CD4-positive, alpha-beta T cell (primary cell): ENCODE results near the gene IL17RA. TPM values are rescaled to one million over a fixed set of nuclear protein-coding genes. Genes with fewer than 3 reads are reported as not detected.

Source experiments
- ATAC-seq: fragments of 200-7000 bp; cut with Tn5 transposase; one replicate; pipeline ENCODE4 v1.10.0; 2022; ENCODE audit warnings: mild to moderate bottlenecking; ENCODE audit not compliant: poor library complexity
- CTCF ChIA-PET: fragments of 350-600 bp; sonication (Branson Sonifier 250); formaldehyde crosslinking; loops from one replicate; lab custom pipeline; 2021; ENCODE audit warnings: antibody characterized with exemption, inconsistent platforms; lab: Charles Lee
- POLR2A ChIA-PET: fragments of 350-600 bp; sonication (Branson Sonifier 250); formaldehyde crosslinking; loops from one replicate; lab custom pipeline; 2021; ENCODE audit warnings: antibody characterized with exemption, inconsistent platforms; lab: Charles Lee
- DNase-seq, 14 experiments: peaks; one replicate each; pipeline ENCODE4 v3.0.0-alpha.2; 2013 to 2020; ENCODE audit warnings: mixed read lengths in 2 of 14
- H3K27ac ChIP-seq, 2 donors: one replicate each; pipeline versions ENCODE4 v1.5.1 to v1.7.0; 2013; ENCODE audit warnings: low read length in 2 of 2, low read depth in 1 of 2, mild to moderate bottlenecking in 1 of 2
- H3K27me3 ChIP-seq, 2 experiments: 1 replicate in 1 of 2; 2 replicates in 1 of 2; pipeline versions ENCODE4 v1.6.1 to v1.7.0; 2013; ENCODE audit warnings: low read length in 2 of 2, control low read depth in 1 of 2, mild to moderate bottlenecking in 1 of 2, moderate library complexity in 1 of 2; ENCODE audit not compliant: insufficient read depth in 2 of 2, control insufficient read depth in 1 of 2
- H3K36me3 ChIP-seq: one replicate; pipeline ENCODE4 v1.6.1; 2013; ENCODE audit warnings: low read length, control low read depth; ENCODE audit not compliant: insufficient read depth
- H3K4me1 ChIP-seq: one replicate; pipeline ENCODE4 v1.6.1; 2013; ENCODE audit warnings: low read length, control low read depth; ENCODE audit not compliant: insufficient read depth
- H3K4me3 ChIP-seq: one replicate; pipeline ENCODE4 v1.5.1; 2013; ENCODE audit warnings: mild to moderate bottlenecking, low read length, moderate library complexity
- H3K9me3 ChIP-seq, 2 experiments: 1 replicate in 1 of 2; 2 replicates in 1 of 2; pipeline versions ENCODE4 v1.6.1 to v1.7.0; 2013; ENCODE audit warnings: low read length in 2 of 2, mild to moderate bottlenecking in 2 of 2, control low read depth in 1 of 2, moderate library complexity in 1 of 2; ENCODE audit not compliant: control insufficient read depth in 1 of 2, insufficient read depth in 1 of 2
- H3K27ac Mint-ChIP-seq: one replicate; pipeline ENCODE4 v1.8.0; 2020; ENCODE audit warnings: mixed read lengths
- H3K27me3 Mint-ChIP-seq: one replicate; pipeline ENCODE4 v1.8.0; 2021; ENCODE audit warnings: mixed read lengths
- H3K36me3 Mint-ChIP-seq: one replicate; pipeline ENCODE4 v1.8.0; 2021; ENCODE audit warnings: low read depth, mixed read lengths
- H3K4me1 Mint-ChIP-seq: one replicate; pipeline ENCODE4 v1.8.0; 2021; ENCODE audit warnings: low read depth, mixed read lengths
- H3K4me3 Mint-ChIP-seq: one replicate; pipeline ENCODE4 v1.8.0; 2020; ENCODE audit warnings: mild to moderate bottlenecking, mixed read lengths
- H3K9me3 Mint-ChIP-seq: one replicate; pipeline ENCODE4 v1.8.0; 2020; ENCODE audit warnings: mixed read lengths
- intact Hi-C, 2 experiments: fragments of 100-400 bp; cut with DNase I in 1 of 2; cut with micrococcal nuclease in 1 of 2; formaldehyde crosslinking; loops; one replicate each; pipeline versions ENCODE4 v1.15.1 to v1.9.0; 2023 to 2025; cut with DNase I, micrococcal nuclease
- total RNA-seq, 174 experiments: library from RNA in 2 of 174; stranded (reverse) in 2 of 174; gene quantifications; one replicate each; pipeline ENCODE4 v1.2.3 and lab custom pipeline; 2021 to 2026
- TF ChIP-seq, protein P1 (sequence below): fragments of 200-600 bp; IDR thresholded peaks from one replicate; pipeline ENCODE4 v1.8.0; 2022; ENCODE audit warnings: antibody characterized with exemption, mild to moderate bottlenecking

The IL17RA gene
- total RNA-seq, 2 experiments from 2014 or later: 23.2 to 24.3 TPM

DNA sequence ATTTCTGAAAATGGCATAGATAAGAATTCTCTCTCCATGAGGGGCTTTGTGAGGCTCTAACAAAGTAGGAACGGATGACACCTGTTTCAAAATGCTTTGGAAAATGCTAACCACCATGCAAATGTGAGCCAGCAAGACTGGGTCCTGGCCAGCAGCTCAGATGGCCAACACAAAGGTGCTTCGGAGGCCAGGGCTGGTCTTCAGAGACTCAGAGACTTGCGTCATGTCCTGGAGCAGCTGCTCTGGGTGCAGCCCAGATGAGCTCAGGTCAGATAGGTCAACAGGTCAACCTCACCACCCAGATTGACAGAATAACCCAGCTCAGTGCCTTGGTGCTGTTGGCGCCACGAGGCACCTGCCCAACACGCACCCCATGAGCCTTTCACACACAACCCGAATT lies 48.3 kb downstream of the IL17RA start:
- ChIA-PET POLR2A (no interaction called here), CTCF (no interaction called here)
- no peaks in the 10 kb centered on the region for H3K9me3 ChIP-seq
- ATAC-seq: no peak
- Mint-ChIP-seq H3K9me3 (no peaks in the 10 kb centered on the region), H3K27ac (no peak overlapping the region), H3K36me3 (peaks cover 17% of the 10 kb centered on the region), H3K27me3 (no peaks in the 10 kb centered on the region), H3K4me3 (no peak overlapping the region), H3K4me1 (no peaks in the 10 kb centered on the region)
- H3K27ac ChIP-seq: no peak overlapping the region
- no peaks in the 10 kb centered on the region for H3K4me1 ChIP-seq
- no peaks in the 10 kb centered on the region for H3K27me3 ChIP-seq
- intact Hi-C loops: no loop called here
- H3K36me3 ChIP-seq: peaks cover 8% of the 10 kb centered on the region
- H3K4me3 ChIP-seq: no peak overlapping the region
- DNase-seq: no peak
- TF ChIP-seq, protein P1, sequence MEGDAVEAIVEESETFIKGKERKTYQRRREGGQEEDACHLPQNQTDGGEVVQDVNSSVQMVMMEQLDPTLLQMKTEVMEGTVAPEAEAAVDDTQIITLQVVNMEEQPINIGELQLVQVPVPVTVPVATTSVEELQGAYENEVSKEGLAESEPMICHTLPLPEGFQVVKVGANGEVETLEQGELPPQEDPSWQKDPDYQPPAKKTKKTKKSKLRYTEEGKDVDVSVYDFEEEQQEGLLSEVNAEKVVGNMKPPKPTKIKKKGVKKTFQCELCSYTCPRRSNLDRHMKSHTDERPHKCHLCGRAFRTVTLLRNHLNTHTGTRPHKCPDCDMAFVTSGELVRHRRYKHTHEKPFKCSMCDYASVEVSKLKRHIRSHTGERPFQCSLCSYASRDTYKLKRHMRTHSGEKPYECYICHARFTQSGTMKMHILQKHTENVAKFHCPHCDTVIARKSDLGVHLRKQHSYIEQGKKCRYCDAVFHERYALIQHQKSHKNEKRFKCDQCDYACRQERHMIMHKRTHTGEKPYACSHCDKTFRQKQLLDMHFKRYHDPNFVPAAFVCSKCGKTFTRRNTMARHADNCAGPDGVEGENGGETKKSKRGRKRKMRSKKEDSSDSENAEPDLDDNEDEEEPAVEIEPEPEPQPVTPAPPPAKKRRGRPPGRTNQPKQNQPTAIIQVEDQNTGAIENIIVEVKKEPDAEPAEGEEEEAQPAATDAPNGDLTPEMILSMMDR: no peak

DNA sequence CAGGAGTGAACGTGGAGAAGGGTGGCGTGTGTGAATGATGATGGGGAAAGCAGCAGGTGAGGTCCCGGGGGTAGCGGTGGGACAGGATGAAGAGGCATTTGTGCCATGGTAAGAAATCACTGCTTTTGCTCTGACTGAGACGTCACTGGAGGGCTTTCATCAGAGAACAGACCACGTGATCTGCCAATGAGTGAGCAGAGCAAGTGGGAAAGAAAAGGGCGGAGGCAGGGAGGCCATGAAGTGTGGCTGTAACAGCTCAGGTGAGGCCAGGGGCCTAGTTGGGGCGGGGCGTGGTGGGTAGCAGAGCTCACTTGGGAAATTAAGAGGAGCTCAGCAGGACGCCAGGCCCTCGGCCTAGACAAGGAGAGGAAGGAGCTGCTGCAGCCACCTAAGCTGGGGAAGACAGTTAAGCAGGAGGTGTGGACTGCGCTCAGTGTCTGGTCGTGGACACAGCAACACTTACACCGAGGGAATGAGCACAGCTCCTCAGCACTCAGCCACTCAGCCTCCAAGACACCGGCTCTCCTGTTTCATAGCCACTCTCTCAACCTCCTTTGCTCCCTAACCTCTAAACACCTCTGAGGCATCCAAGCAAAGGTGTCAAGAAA lies 50.5 kb downstream of the IL17RA start:
- ChIA-PET POLR2A (interaction anchor here (0.6 kb wide), 1 partner anchor 101 kb away, joined by 3 read pairs; no protein-coding TSS in a partner anchor), CTCF (no interaction called here)
- Mint-ChIP-seq H3K4me3 (no peak overlapping the region), H3K4me1 (no peaks in the 10 kb centered on the region), H3K27ac (no peak overlapping the region), H3K9me3 (no peaks in the 10 kb centered on the region), H3K27me3 (no peaks in the 10 kb centered on the region), H3K36me3 (peaks cover 34% of the 10 kb centered on the region)
- TF ChIP-seq, protein P1: no peak
- intact Hi-C loops: no loop called here
- Histone ChIP-seq H3K4me1 (no peaks in the 10 kb centered on the region), H3K27ac (no peak overlapping the region), H3K9me3 (no peaks in the 10 kb centered on the region), H3K27me3 (no peaks in the 10 kb centered on the region), H3K36me3 (peaks cover 15% of the 10 kb centered on the region), H3K4me3 (no peak overlapping the region)
- ATAC-seq: no peak
- DNase-seq: no peak

DNA sequence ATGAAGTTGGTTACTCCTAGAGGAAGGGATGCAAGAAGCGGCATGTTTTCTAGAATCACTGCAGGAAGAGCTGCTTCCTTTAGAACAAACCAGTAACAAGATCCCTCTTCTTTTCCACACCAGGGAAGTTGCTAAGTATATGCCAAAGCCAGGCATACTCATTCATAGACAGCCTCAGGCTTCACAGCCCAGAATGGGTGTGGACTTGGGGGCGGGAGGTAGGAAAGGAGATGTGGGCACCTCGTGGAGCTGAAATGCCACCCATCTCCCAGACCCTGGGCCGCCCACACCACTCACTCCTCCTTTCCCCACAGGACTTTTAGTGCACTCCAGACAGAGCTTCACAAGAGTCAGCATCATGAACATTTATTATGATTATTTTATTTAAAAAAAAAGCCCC lies 52.4 kb downstream of the IL17RA start:
- no peaks in the 10 kb centered on the region for H3K9me3 Mint-ChIP-seq
- no peak overlapping the region for H3K27ac Mint-ChIP-seq
- no peaks in the 10 kb centered on the region for H3K27me3 Mint-ChIP-seq
- CTCF ChIA-PET: no interaction called here
- H3K4me3 Mint-ChIP-seq: no peak overlapping the region
- DNase-seq (no peak), ATAC-seq (no peak)
- Histone ChIP-seq H3K27me3 (no peaks in the 10 kb centered on the region), H3K27ac (no peak overlapping the region), H3K36me3 (peaks cover 33% of the 10 kb centered on the region), H3K9me3 (no peaks in the 10 kb centered on the region), H3K4me3 (no peak overlapping the region), H3K4me1 (no peaks in the 10 kb centered on the region)
- POLR2A ChIA-PET: no interaction called here
- peaks cover 4% of the 10 kb centered on the region for H3K4me1 Mint-ChIP-seq
- peaks cover 50% of the 10 kb centered on the region for H3K36me3 Mint-ChIP-seq
- intact Hi-C loops: no loop called here
- TF ChIP-seq, protein P1: no peak
